Loucy (cell line): Measurements from ENCODE around the gene CSF3R.

Experiments used
- H2AFZ ChIP-seq: fragments of 200-600 bp; sonication (generic); 2 replicates; pipeline ENCODE4 v1.6.0; 2016; ENCODE audit warnings: antibody characterized with exemption, mild to moderate bottlenecking, low read length, moderate library complexity
- H3F3A ChIP-seq: fragments of 200-600 bp; 2 replicates; pipeline ENCODE4 v1.6.0; 2016; ENCODE audit warnings: antibody characterized with exemption, low read depth, mild to moderate bottlenecking
- H3K27me3 ChIP-seq: fragments of 200-600 bp; sonication (generic); 2 replicates; pipeline ENCODE4 v1.6.1; 2014; ENCODE audit warnings: low read length, mild to moderate bottlenecking; ENCODE audit not compliant: insufficient read depth, poor library complexity, severe bottlenecking
- H3K36me3 ChIP-seq: fragments of 200-600 bp; sonication (generic); 2 replicates; pipeline ENCODE4 v1.6.1; 2016; ENCODE audit warnings: low read length; ENCODE audit not compliant: insufficient read depth
- H3K4me1 ChIP-seq: fragments of 200-600 bp; sonication (generic); 2 replicates; pipeline ENCODE4 v1.5.1; 2014; ENCODE audit warnings: low read length, mild to moderate bottlenecking; ENCODE audit not compliant: insufficient read depth, poor library complexity, severe bottlenecking
- H3K4me2 ChIP-seq: fragments of 200-600 bp; sonication (generic); 2 replicates; pipeline ENCODE4 v1.6.0; 2014; ENCODE audit warnings: antibody characterized with exemption, low read length, low read depth, mild to moderate bottlenecking; ENCODE audit not compliant: poor library complexity, severe bottlenecking
- H3K4me3 ChIP-seq: fragments of 200-600 bp; sonication (generic); 2 replicates; pipeline ENCODE4 v1.5.1; 2014; ENCODE audit warnings: low read length, mild to moderate bottlenecking, mixed read lengths; ENCODE audit not compliant: poor library complexity, severe bottlenecking
- H3K79me2 ChIP-seq: fragments of 200-600 bp; sonication (generic); 2 replicates; pipeline ENCODE4 v1.6.1; 2014; ENCODE audit warnings: low read length; ENCODE audit not compliant: insufficient read depth
- H3K9ac ChIP-seq: fragments of 200-600 bp; sonication (generic); 2 replicates; pipeline ENCODE4 v1.6.0; 2014; ENCODE audit warnings: mild to moderate bottlenecking, low read depth, low read length, moderate library complexity; ENCODE audit not compliant: poor library complexity, severe bottlenecking
- H3K9me2 ChIP-seq: fragments of 200-600 bp; sonication (generic); replicated peaks from 2 replicates; pipeline ENCODE4 v1.6.1; 2016; ENCODE audit warnings: low read depth, low read length, mixed read lengths
- H3K9me3 ChIP-seq: fragments of 200-600 bp; sonication (generic); 2 replicates; pipeline ENCODE4 v1.6.1; 2014; ENCODE audit warnings: mild to moderate bottlenecking, antibody characterized with exemption, low read length, low read depth; ENCODE audit not compliant: insufficient read depth
- H4K20me1 ChIP-seq: fragments of 200-600 bp; sonication (generic); 2 replicates; pipeline ENCODE4 v1.6.0; 2014; ENCODE audit warnings: antibody characterized with exemption, low read length, mild to moderate bottlenecking; ENCODE audit not compliant: insufficient read depth, poor library complexity, severe bottlenecking
- EZH2phosphoT487 ChIP-seq: fragments of 200-600 bp; IDR thresholded peaks from 2 replicates; pipeline ENCODE4 v1.6.1; 2018; ENCODE audit warnings: antibody characterized with exemption, mild to moderate bottlenecking, moderate library complexity, borderline replicate concordance
- TF ChIP-seq, protein P1 (sequence below): fragments of 200-600 bp; sonication (generic); conservative IDR thresholded peaks from 2 replicates; pipeline ENCODE4 v1.5.1; 2014; ENCODE audit warnings: mild to moderate bottlenecking, antibody characterized with exemption, low read length

Gene CSF3R

DNA sequence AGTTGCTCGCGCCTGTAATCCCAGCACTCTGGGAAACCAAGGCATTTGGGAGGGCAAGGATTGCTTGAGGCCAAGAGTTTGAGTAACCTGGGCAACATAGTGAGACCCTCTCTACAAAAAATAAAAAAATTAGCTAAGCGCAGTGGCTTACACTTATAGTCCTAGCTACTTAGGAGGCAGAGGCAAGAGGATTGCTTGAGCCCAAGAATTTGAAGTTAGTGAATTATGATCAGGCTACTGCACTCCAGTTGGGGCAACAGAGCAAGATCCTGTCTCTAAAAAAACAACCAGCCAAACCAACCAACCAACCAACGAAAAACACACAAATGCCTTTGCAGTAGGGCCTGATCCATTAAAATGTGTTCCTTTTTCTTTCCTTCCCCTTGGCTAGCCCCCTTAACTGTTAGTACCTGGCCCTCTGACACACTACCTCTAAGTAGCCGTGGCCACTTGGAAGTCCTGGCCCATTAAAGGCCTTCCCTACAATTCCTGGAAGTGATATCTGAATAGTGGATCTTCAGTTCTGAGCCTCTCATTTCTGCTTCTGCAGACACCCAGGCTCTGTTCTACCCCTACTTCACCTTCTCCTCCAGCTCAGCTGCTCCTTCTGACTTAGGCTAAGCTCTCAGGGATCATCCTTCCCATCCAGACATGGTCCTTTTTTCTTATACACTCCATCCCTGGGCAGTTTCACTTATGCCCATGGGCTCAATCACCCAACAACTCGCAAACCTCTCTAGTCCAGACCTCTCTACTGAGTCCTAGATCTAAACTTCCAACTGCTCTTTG lies 28.9 kb downstream of the CSF3R start:
- no peak overlapping the region for H3K4me2 ChIP-seq
- no peak for TF ChIP-seq EZH2phosphoT487
- TF ChIP-seq, protein P1, sequence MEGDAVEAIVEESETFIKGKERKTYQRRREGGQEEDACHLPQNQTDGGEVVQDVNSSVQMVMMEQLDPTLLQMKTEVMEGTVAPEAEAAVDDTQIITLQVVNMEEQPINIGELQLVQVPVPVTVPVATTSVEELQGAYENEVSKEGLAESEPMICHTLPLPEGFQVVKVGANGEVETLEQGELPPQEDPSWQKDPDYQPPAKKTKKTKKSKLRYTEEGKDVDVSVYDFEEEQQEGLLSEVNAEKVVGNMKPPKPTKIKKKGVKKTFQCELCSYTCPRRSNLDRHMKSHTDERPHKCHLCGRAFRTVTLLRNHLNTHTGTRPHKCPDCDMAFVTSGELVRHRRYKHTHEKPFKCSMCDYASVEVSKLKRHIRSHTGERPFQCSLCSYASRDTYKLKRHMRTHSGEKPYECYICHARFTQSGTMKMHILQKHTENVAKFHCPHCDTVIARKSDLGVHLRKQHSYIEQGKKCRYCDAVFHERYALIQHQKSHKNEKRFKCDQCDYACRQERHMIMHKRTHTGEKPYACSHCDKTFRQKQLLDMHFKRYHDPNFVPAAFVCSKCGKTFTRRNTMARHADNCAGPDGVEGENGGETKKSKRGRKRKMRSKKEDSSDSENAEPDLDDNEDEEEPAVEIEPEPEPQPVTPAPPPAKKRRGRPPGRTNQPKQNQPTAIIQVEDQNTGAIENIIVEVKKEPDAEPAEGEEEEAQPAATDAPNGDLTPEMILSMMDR: no peak
- H3K79me2 ChIP-seq: no peaks in the 10 kb centered on the region
- no peaks in the 10 kb centered on the region for H3K9me2 ChIP-seq
- peaks cover 19% of the 10 kb centered on the region for H3K4me1 ChIP-seq
- no peaks in the 10 kb centered on the region for H3K27me3 ChIP-seq
- no peak overlapping the region for H3K4me3 ChIP-seq
- H3F3A ChIP-seq: no peaks in the 10 kb centered on the region
- peaks cover 7% of the 10 kb centered on the region for H4K20me1 ChIP-seq
- H3K36me3 ChIP-seq: peaks cover 17% of the 10 kb centered on the region; the same call in 1 of the 2 replicates
- H3K9ac ChIP-seq: no peak overlapping the region
- H3K9me3 ChIP-seq: no peaks in the 10 kb centered on the region
- H2AFZ ChIP-seq: no peak overlapping the region

DNA sequence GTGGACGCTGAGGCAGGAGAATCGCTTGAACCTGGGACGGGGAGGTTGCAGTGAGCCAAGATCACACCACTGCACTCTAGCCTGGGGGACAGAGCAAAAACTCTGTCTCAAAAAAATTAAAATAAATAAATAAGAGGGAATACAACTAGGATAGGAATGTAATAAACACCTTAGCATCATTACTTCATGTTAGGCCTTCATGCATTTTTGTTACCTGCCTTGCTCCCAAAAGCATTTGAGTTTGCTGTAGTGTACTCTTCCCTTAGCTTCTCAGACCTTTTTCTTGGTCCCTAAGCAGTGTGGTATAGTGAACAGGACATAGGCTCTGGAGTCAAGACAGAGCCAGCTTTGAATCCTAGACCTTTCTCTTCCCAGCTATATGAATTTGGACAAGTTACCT lies 29.7 kb downstream of the CSF3R start:
- Histone ChIP-seq H3K27me3 (no peaks in the 10 kb centered on the region), H4K20me1 (peaks cover 2% of the 10 kb centered on the region), H3K9me2 (no peaks in the 10 kb centered on the region), H2AFZ (no peak overlapping the region), H3F3A (no peaks in the 10 kb centered on the region), H3K4me1 (peaks cover 15% of the 10 kb centered on the region), H3K9me3 (no peaks in the 10 kb centered on the region), H3K79me2 (no peaks in the 10 kb centered on the region), H3K36me3 (peaks cover 17% of the 10 kb centered on the region; the same call in 1 of the 2 replicates), H3K4me2 (no peak overlapping the region), H3K4me3 (no peak overlapping the region), H3K9ac (no peak overlapping the region)
- no peak for TF ChIP-seq EZH2phosphoT487
- TF ChIP-seq, protein P1: no peak

DNA sequence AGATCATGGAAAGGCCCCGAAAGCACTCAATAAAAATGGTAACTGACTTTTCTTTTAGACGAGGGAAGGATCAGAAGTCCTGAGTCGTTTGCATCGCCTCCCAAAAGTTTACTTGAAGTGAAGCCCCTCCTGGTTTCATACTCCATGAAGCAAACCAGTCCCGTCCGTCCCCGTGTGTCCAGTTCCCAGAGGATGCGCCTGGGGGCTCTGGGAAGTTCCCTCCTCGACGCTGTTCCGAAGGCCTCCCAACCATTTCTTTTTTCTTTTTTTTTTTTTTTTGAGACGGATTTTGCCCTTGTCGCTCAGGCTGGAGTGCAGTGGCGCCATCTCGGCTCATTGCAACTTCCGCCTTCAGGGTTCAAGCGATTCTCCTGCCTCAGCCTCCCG lies 31.8 kb downstream of the CSF3R start:
- H3K79me2 ChIP-seq: no peaks in the 10 kb centered on the region
- peak overlapping the region; percentile 71 for H3K4me3 ChIP-seq
- peak overlapping the region; percentile 43 for H3K4me2 ChIP-seq
- no peaks in the 10 kb centered on the region for H3K9me3 ChIP-seq
- no peaks in the 10 kb centered on the region for H3F3A ChIP-seq
- H3K4me1 ChIP-seq: peaks cover 9% of the 10 kb centered on the region
- H2AFZ ChIP-seq: peak overlapping the region; percentile 69; the same call in 1 of the 2 replicates
- H4K20me1 ChIP-seq: no peaks in the 10 kb centered on the region
- H3K27me3 ChIP-seq: no peaks in the 10 kb centered on the region
- TF ChIP-seq, protein P1: no peak
- TF ChIP-seq EZH2phosphoT487: no peak
- H3K36me3 ChIP-seq: peaks cover 13% of the 10 kb centered on the region; the same call in 1 of the 2 replicates
- no peaks in the 10 kb centered on the region for H3K9me2 ChIP-seq
- H3K9ac ChIP-seq: peak overlapping the region; percentile 44
